Epidermal melanocyte (primary cell): Measurements from ENCODE around the gene CASS4.

Source experiments
- DNase-seq: peaks from one replicate; pipeline ENCODE4 v3.0.0; 2011; ENCODE audit warnings: low spot score; ENCODE audit not compliant: insufficient read length

The CASS4 gene

GRCh38 chr20:56504373-56505005, 92.4 kb downstream of the CASS4 start:
- no peak for DNase-seq

GRCh38 chr20:56506103-56506502, 94.0 kb downstream of the CASS4 start:
- DNase-seq = peak; percentile 30
